SU-DHL-6 (cell line): ENCODE data around the gene CARD14.

Experiments used
- H2AFZ ChIP-seq: fragments of 200-600 bp; sonication (generic); 2 replicates; pipeline ENCODE4 v1.6.1; 2014; ENCODE audit warnings: low read depth, mild to moderate bottlenecking, moderate library complexity, mixed read lengths, antibody characterized with exemption, low read length; ENCODE audit not compliant: severe bottlenecking
- H3F3A ChIP-seq: fragments of 200-600 bp; shearing (Covaris generic); 2 replicates; pipeline ENCODE4 v1.6.0; 2016; ENCODE audit warnings: antibody characterized with exemption, mild to moderate bottlenecking; ENCODE audit not compliant: insufficient read depth
- H3K27ac ChIP-seq: fragments of 200-600 bp; sonication (generic); 2 replicates; pipeline ENCODE4 v1.5.1; 2016; ENCODE audit warnings: low read depth, mild to moderate bottlenecking, low read length, moderate library complexity, mixed read lengths
- H3K27me3 ChIP-seq: fragments of 200-600 bp; sonication (generic), shearing (Covaris generic); 2 replicates; pipeline ENCODE4 v1.6.0; 2014; ENCODE audit warnings: mild to moderate bottlenecking, low read length
- H3K36me3 ChIP-seq: fragments of 200-600 bp; sonication (generic); 2 replicates; pipeline ENCODE4 v1.6.1; 2014; ENCODE audit warnings: mild to moderate bottlenecking, low read length, mixed read lengths
- H3K4me2 ChIP-seq: fragments of 300-600, 200-600 bp; shearing (Covaris generic), sonication (generic); 2 replicates; pipeline ENCODE4 v1.6.0; 2014; ENCODE audit warnings: low read length, low read depth, mild to moderate bottlenecking; ENCODE audit not compliant: poor library complexity, severe bottlenecking
- H3K4me3 ChIP-seq: fragments of 200-600 bp; sonication (generic); 2 replicates; pipeline ENCODE4 v1.5.1; 2014; ENCODE audit warnings: antibody characterized with exemption, low read length, mild to moderate bottlenecking, mixed read lengths; ENCODE audit not compliant: insufficient read depth, poor library complexity, severe bottlenecking
- H3K79me2 ChIP-seq: fragments of 200-600 bp; sonication (generic); 2 replicates; pipeline ENCODE4 v1.6.1; 2014; ENCODE audit warnings: mild to moderate bottlenecking, low read length, moderate library complexity; ENCODE audit not compliant: insufficient read depth
- H3K9ac ChIP-seq: fragments of 200-600 bp; sonication (generic); 2 replicates; pipeline ENCODE4 v1.7.0; 2014; ENCODE audit warnings: mild to moderate bottlenecking, low read length
- H3K9me2 ChIP-seq: fragments of 200-600 bp; sonication (generic); replicated peaks from 2 replicates; pipeline ENCODE4 v1.6.1; 2014; ENCODE audit warnings: low read length; ENCODE audit not compliant: insufficient read depth
- H3K9me3 ChIP-seq: fragments of 200-600 bp; sonication (generic); 2 replicates; pipeline ENCODE4 v1.6.1; 2014; ENCODE audit warnings: low read length, mixed read lengths; ENCODE audit not compliant: insufficient read depth
- H4K20me1 ChIP-seq: fragments of 200-600 bp; sonication (generic); 2 replicates; pipeline ENCODE4 v1.6.1; 2014; ENCODE audit warnings: low read depth, mild to moderate bottlenecking, antibody characterized with exemption, low read length, moderate library complexity, mixed read lengths
- EZH2phosphoT487 ChIP-seq: fragments of 200-600 bp; sonication (generic), shearing (Covaris generic); conservative IDR thresholded peaks from 2 replicates; pipeline ENCODE4 v1.6.1; 2018; ENCODE audit warnings: mild to moderate bottlenecking, antibody characterized with exemption, low read length, moderate library complexity, mixed read lengths
- TF ChIP-seq, protein P1 (sequence below): fragments of 200-600 bp; sonication (generic); IDR thresholded peaks from one replicate; pipeline ENCODE4 v1.5.1; 2017; ENCODE audit warnings: antibody characterized with exemption, mild to moderate bottlenecking, low read length, moderate library complexity; ENCODE audit not compliant: insufficient read depth, poor library complexity, severe bottlenecking

CARD14 gene

DNA sequence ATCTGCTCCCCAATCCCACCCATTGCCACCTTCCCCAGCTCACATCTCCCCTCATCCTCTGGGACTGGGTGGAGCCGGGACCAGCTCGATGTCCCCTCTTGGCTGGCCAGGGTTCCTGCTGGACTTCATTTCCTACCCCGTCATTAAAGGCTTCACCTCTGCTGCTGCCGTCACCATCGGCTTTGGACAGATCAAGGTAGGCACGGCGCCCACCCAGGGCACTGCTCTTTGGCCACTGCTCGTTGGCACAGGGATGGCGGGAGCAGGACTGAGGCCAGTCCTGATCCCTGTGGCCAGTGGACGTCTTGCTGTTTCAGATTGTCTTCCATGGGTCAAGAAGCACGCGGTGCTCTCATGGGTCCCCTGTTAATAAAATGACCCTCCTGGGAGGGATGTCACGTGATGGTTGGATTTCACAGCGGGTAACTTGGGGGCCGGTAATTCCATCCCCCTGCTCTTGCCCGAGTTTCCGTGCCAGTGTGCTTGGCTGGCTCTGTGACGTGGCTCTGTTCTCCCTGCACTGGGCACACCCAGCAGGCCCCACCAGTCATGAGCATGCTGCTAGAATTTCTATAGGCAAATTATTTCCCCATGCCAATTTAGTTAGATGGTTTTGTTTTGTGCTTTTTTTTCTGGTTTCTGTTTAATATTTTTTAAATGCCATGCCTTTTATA, 53.4 kb downstream of the CARD14 start:
- no peak overlapping the region for H3K4me3 ChIP-seq
- H3K9me2 ChIP-seq = no peaks in the 10 kb centered on the region
- H3K27me3 ChIP-seq = no peaks in the 10 kb centered on the region
- TF ChIP-seq, protein P1, sequence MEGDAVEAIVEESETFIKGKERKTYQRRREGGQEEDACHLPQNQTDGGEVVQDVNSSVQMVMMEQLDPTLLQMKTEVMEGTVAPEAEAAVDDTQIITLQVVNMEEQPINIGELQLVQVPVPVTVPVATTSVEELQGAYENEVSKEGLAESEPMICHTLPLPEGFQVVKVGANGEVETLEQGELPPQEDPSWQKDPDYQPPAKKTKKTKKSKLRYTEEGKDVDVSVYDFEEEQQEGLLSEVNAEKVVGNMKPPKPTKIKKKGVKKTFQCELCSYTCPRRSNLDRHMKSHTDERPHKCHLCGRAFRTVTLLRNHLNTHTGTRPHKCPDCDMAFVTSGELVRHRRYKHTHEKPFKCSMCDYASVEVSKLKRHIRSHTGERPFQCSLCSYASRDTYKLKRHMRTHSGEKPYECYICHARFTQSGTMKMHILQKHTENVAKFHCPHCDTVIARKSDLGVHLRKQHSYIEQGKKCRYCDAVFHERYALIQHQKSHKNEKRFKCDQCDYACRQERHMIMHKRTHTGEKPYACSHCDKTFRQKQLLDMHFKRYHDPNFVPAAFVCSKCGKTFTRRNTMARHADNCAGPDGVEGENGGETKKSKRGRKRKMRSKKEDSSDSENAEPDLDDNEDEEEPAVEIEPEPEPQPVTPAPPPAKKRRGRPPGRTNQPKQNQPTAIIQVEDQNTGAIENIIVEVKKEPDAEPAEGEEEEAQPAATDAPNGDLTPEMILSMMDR = no peak
- TF ChIP-seq EZH2phosphoT487 = no peak
- H3K36me3 ChIP-seq = no peaks in the 10 kb centered on the region
- no peaks in the 10 kb centered on the region for H3K79me2 ChIP-seq
- no peak overlapping the region for H3K9ac ChIP-seq
- H2AFZ ChIP-seq = no peak overlapping the region
- no peaks in the 10 kb centered on the region for H4K20me1 ChIP-seq
- no peaks in the 10 kb centered on the region for H3F3A ChIP-seq
- H3K27ac ChIP-seq = no peak overlapping the region
- no peak overlapping the region for H3K4me2 ChIP-seq
- no peaks in the 10 kb centered on the region for H3K9me3 ChIP-seq

DNA sequence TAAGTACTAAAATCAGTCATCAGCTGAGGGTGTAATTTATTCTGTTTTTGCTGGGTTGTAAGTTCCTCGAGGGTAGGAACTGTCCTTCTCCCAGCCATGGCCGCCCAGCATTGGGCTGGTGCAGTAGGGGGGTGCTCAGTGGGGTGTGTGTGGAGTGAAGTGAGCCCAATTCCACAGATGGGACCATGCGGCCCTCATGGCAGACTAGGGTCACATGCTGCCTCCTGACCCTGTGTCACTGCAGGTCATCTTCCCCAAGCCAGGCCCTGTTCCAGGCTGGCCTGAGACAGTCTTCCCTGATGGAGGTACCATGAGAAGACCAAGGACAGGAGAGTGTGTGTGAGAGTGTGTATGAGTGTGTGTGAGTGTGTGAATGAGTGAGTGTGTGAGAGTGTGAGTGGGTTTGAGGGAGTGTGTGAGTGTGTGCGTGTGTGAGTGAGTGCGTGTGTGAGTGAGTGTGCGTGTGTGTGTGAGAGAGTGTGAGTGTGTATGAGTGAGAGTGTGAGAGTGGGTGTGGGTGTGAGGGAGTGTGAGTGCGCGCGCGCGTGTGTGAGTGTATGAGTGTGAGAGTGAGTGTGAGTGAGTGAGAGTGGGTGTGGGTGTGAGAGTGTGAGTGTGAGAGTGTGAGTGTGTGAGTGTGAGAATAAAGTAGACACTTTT, 54.1 kb downstream of the CARD14 start:
- H2AFZ ChIP-seq = no peak overlapping the region
- H3K9me3 ChIP-seq = no peaks in the 10 kb centered on the region
- no peak overlapping the region for H3K4me2 ChIP-seq
- TF ChIP-seq, protein P1 = no peak
- no peak for TF ChIP-seq EZH2phosphoT487
- no peaks in the 10 kb centered on the region for H4K20me1 ChIP-seq
- no peak overlapping the region for H3K27ac ChIP-seq
- H3K4me3 ChIP-seq = no peak overlapping the region
- no peaks in the 10 kb centered on the region for H3K36me3 ChIP-seq
- H3K27me3 ChIP-seq = no peaks in the 10 kb centered on the region
- H3K9ac ChIP-seq = no peak overlapping the region
- H3F3A ChIP-seq = no peaks in the 10 kb centered on the region
- H3K79me2 ChIP-seq = no peaks in the 10 kb centered on the region
- no peaks in the 10 kb centered on the region for H3K9me2 ChIP-seq

DNA sequence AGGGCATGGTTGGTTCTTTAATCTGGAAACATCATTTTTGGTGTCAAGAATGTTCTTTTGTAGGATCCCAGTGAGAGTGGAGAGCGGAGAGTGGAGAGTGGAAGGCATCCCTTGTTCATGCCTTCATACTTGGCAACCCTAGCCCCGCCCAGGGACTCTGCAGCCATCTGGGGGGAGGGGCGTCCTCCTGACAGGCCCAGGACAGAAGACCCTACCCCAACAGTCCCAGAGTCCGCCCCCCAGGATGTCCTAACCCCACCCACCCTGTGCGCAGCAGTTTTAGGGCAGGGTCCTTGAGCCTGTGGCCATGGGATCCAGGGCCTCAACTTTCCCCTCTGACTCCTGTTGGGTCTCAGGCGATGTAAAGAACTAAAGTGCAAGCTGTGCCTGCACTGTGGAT, 54.9 kb downstream of the CARD14 start:
- no peak overlapping the region for H3K4me2 ChIP-seq
- H3K27me3 ChIP-seq = no peaks in the 10 kb centered on the region
- no peak overlapping the region for H3K27ac ChIP-seq
- TF ChIP-seq, protein P1 = no peak
- no peak for TF ChIP-seq EZH2phosphoT487
- H3K4me3 ChIP-seq = no peak overlapping the region
- H3K9me2 ChIP-seq = no peaks in the 10 kb centered on the region
- H3F3A ChIP-seq = no peaks in the 10 kb centered on the region
- H2AFZ ChIP-seq = no peak overlapping the region
- no peaks in the 10 kb centered on the region for H3K79me2 ChIP-seq
- H4K20me1 ChIP-seq = no peaks in the 10 kb centered on the region
- no peak overlapping the region for H3K9ac ChIP-seq
- no peaks in the 10 kb centered on the region for H3K36me3 ChIP-seq
- H3K9me3 ChIP-seq = no peaks in the 10 kb centered on the region
